Stimulated activated CD8-positive, alpha-beta memory T cell treated with anti-CD3 and anti-CD28 coated beads, Interleukin-4, amount 100 ng/mL, for 24 hours (primary cell): Measurements from ENCODE around the gene IGFBP5.

ENCODE experiments used
- DNase-seq: peaks from one replicate; pipeline ENCODE4 v3.0.0-alpha.2; 2020; ENCODE audit warnings: low read depth

IGFBP5 gene

GRCh38 chr2:216664593-216665034 is 30.7 kb downstream of the IGFBP5 start:
- DNase-seq = no peak

DNA sequence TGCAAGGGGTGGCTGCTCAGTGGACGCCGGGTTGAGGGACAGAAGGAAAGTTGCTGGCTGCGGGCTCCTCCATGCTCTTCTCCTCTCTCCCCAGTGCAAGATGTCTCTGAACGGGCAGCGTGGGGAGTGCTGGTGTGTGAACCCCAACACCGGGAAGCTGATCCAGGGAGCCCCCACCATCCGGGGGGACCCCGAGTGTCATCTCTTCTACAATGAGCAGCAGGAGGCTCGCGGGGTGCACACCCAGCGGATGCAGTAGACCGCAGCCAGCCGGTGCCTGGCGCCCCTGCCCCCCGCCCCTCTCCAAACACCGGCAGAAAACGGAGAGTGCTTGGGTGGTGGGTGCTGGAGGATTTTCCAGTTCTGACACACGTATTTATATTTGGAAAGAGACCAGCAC is 31.5 kb downstream of the IGFBP5 start:
- DNase-seq = no peak

DNA sequence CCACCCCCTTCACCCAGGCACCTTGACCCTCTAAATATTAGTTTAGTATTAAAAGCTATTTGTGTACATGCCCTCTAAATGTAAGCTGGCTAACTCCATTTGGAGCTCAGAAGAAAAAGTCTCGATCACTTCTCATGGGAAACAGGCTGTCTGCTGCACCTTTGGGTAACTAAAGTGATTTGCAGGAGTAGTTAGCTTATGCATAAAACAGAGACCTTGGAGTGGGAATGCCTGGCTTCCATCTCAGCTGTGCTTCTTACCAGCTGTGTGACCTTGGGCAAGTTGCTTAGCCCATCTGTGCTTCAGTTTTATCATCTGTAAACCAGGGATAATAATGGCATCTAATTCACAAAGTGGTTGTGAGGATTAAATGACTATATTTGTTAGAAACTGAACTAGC is 32.2 kb downstream of the IGFBP5 start:
- no peak for DNase-seq

DNA sequence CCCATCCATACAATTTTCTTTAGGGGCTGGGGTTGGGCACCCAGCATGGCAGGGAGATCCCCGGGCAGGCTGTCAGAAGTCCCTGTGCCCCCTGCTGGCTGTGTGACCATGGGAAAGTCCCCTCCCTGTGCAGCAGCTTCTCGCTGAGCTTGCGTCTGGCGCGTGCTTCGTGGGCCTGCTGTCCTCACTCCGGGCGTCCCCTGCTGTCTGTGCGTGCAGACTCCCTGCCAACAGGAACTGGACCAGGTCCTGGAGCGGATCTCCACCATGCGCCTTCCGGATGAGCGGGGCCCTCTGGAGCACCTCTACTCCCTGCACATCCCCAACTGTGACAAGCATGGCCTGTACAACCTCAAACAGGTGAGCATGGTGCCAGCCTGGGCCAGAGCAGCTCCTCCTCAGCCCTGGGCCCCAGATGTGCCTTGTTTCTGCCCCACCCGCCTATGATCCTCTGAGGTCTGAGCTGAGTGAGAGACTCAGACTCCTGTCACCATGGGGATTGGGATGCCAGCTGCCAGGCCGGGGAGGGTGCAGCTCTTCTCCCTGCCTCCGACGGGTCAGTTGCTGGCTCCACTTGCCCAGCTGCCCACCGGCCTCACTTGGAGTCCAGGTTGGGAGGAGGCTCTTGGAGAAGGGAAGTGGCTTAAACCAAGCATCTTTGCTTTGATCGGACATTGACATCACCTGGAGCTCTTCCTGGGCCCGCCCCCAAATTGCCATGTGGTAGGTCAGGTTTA is 33.5 kb downstream of the IGFBP5 start:
- no peak for DNase-seq

DNA sequence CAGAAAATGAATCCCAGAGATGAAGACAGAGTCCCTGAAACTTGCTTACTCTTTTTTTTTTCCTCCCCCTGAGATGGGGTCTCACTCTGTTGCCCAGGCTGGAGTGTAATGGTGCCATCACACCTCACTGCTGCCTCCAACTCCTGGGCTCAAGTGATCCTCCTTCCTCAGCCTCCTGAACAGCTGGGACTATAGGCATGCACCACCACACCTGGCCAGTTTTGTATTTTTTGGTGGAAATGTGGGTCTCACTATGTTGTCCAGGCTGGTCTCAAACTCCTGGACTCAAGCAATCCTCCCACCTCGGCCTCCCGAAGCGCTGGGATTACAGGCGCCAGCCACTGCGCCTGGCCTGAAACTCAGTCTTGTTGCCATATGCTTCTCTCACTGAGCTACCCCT is 34.3 kb downstream of the IGFBP5 start:
- no peak for DNase-seq

DNA sequence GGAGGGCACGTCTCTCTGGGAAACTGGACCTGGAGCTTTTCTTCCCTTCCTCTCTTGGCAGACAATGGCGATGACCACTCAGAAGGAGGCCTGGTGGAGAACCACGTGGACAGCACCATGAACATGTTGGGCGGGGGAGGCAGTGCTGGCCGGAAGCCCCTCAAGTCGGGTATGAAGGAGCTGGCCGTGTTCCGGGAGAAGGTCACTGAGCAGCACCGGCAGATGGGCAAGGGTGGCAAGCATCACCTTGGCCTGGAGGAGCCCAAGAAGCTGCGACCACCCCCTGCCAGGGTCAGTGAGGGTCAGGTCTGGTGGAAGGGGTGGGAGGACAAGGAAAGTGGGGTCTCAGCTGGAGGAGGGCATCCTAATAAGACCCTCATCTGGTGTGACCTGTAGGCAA is 34.9 kb downstream of the IGFBP5 start:
- DNase-seq = no peak

GRCh38 chr2:216659276-216659675 is 36.1 kb downstream of the IGFBP5 start:
- DNase-seq = no peak

- no peak for DNase-seq
Measured at GRCh38 chr2:216658757-216659156, 36.6 kb downstream of the IGFBP5 start.

DNA sequence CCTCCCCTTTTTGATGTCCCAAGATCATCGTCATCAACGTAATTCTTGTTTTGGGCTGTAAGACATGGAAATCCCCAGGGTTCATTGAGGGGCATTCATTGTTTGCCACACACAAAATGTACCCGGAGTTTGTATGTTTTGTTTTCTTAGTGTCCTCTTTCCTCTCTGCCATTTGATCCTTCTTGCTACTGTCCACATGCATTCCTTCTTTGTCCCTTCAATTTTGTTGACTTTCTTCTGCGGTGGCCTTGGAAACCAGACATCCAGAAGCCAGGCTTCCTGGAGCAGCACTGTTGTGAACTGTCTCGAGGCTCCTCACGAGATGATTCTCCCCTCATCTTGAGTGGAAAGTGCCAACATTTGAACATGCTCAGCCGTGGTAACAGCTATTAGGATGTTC is 37.4 kb downstream of the IGFBP5 start:
- no peak for DNase-seq

- no peak for DNase-seq
Measured at GRCh38 chr2:216657086-216657855, 38.1 kb downstream of the IGFBP5 start.

DNA sequence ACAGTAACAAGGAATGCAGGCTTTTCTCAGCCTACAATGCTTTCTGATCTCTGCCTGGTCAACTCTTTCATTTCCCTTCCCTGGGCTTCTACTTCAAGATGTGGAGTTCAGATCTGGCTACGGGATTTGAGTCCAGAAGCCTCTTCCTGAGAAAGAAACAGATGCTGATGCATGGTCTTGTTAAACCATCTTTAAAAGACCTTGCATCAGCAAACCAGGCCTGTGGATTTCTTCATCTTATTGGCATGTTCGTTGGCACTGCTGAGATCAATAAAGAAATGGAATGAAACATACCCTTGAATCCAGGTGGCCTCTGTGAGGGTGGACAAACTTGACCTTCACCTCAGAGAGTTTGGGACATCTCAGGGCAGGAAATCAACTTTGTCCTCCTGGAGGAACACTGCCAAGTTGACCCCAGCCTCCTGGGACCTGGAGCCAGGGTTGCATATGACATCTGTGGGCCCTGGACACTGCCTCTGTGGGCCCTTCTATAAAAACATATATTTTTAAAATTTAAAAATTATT is 40.8 kb downstream of the IGFBP5 start:
- DNase-seq = no peak

DNA sequence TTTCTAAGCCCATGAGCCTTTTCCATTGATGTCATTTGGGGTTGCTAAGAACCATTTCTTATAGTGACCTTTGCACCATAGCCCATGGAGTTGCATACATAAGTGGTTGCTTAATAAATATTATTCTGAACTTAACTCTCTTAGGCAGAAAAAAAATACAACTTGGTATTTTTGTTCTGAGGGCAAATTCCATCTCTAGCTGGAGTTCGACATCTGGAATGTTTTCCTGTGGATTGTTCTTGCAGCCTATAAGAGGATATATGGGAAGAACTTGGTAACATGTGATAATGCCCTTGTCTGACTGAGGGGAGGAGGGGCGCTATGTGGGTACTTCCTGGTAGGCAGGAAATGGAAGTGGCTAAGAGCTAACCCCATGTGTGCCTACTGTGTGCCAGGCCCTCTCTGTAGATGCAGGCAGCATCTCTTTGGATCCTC is 41.4 kb downstream of the IGFBP5 start:
- DNase-seq = no peak

- DNase-seq = no peak
Measured at GRCh38 chr2:216653093-216653799, 42.1 kb downstream of the IGFBP5 start.

- no peak for DNase-seq
Measured at GRCh38 chr2:216652566-216652965, 42.8 kb downstream of the IGFBP5 start.

DNA sequence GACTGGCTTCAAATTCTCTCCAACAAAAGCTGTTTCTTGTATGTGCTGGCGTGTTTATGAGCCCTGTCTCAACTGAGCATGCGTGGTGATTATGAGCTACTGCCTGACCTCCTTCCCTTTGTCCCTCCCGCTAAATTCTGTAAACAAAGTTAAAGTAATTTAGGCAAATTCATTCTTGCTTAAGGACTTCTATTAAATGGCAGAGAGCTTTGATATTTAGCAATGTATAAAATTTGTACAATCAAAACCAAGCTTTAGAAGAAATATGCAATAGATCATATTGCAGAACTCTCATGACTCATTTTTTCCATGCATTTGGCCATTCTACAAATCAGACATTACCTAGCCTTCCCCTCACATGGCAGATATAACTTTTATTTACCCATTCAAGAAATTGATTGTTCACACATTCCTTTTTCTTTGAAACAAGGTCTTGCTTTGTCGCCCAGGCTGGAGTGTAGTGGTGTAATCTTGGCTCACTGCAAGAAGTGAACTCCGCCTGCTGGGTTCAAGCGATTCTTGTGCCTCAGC is 43.9 kb downstream of the IGFBP5 start:
- DNase-seq = no peak

- DNase-seq = no peak
Measured at GRCh38 chr2:216650626-216651257, 44.6 kb downstream of the IGFBP5 start.

GRCh38 chr2:216649574-216649973 is 45.8 kb downstream of the IGFBP5 start:
- DNase-seq = no peak

DNA sequence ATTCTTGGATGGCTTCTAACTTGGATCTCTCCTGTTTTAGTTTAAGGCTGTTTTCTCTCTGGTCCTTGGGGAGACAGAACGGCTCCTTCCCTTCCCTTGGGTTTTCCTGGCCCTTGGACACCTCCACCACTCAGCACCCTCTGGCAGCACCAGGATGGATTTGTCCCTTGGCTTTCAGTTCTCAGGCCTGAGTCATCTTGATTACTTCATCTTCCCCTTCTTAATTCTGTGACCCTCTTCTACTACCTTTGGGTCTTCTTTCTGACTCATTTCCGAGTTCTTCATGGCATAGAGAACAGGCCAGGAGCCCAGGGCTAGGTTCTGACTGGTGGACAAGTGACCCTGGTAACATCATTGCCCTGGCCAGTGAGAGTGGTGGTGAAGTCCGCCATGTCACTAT is 47.2 kb downstream of the IGFBP5 start:
- DNase-seq = no peak

DNA sequence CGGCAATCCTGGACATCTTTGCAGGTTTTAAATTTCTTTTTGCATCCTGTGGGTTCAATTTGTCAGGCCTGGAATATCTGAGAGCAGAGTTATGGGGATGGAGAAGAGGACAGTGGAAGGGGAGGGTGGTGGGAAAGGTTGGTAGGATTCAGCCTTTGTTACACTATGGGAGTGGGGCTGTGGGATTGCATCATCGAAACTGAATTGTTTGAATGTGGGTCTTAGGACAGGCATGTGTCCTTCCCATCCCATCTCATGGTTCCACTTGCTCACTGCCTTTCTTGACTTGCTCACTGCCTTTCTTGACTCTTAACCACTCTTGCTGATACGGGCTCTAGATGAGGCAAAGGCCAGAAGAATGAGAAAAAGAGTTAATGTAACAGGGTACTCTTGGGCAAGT is 49.2 kb downstream of the IGFBP5 start:
- no peak for DNase-seq

- no peak for DNase-seq
Measured at GRCh38 chr2:216645636-216645950, 49.8 kb downstream of the IGFBP5 start.

GRCh38 chr2:216644842-216645635 is 50.3 kb downstream of the IGFBP5 start:
- DNase-seq = no peak
